Suprapubic skin (tissue), 4 donors: Measurements from ENCODE around the gene BCHE. TPM values are rescaled to one million over a fixed set of nuclear protein-coding genes. Genes with fewer than 3 reads are reported as not detected.

Experiments
- DNase-seq, 2 donors: peaks; one replicate each; pipeline ENCODE4 v3.0.0-alpha.2; 2019; ENCODE audit warnings: low spot score in 2 of 2
- H3K27ac ChIP-seq: fragments of 200-600 bp; sonication (generic); one replicate; pipeline ENCODE4 v1.5.1; 2019
- H3K27me3 ChIP-seq: fragments of 200-600 bp; sonication (generic); one replicate; pipeline ENCODE4 v1.5.1; 2019
- H3K36me3 ChIP-seq: fragments of 200-600 bp; sonication (generic); one replicate; pipeline ENCODE4 v1.5.1; 2019
- H3K4me1 ChIP-seq: fragments of 200-600 bp; sonication (generic); one replicate; pipeline ENCODE4 v1.5.1; 2019
- H3K4me3 ChIP-seq: fragments of 200-600 bp; sonication (generic); one replicate; pipeline ENCODE4 v1.5.1; 2019; ENCODE audit warnings: mild to moderate bottlenecking
- H3K9me3 ChIP-seq: fragments of 200-600 bp; sonication (generic); one replicate; pipeline ENCODE4 v1.5.1; 2019
- CTCF ChIP-seq, 2 donors: fragments of 200-600 bp in 1 of 2; fragments of 450-650 bp in 1 of 2; sonication (generic) in 1 of 2; IDR thresholded peaks; one replicate each; pipeline ENCODE4 v1.5.1; 2016 to 2019; ENCODE audit warnings: antibody characterized with exemption in 2 of 2, mild to moderate bottlenecking in 1 of 2, moderate library complexity in 1 of 2
- EP300 ChIP-seq: sonication (generic); formaldehyde crosslinking; IDR thresholded peaks from one replicate; pipeline ENCODE4 v1.6.1; 2017; ENCODE audit warnings: antibody characterized with exemption
- POLR2A ChIP-seq, 2 donors: fragments of 450-650 bp; IDR thresholded peaks; one replicate each; pipeline ENCODE4 v1.6.1; 2017; ENCODE audit warnings: antibody characterized with exemption in 2 of 2, mild to moderate bottlenecking in 2 of 2, moderate library complexity in 2 of 2
- POLR2AphosphoS5 ChIP-seq, 3 donors: sonication (generic); formaldehyde crosslinking; IDR thresholded peaks; one replicate each; pipeline ENCODE4 v1.6.1; 2017; ENCODE audit warnings: antibody characterized with exemption in 3 of 3
- WGBS: methylation state at CpG from one replicate; pipeline ENCODE4 v1.1.5; 2018; 5-methylcytosine and 5-hydroxymethylcytosine counted together
- total RNA-seq, 4 donors: library from RNA; depleted of rRNA; stranded (reverse); fragments of >200 nt; gene quantifications; one replicate each; pipeline ENCODE4 v1.1.0, GENCODE V29; 2016

The BCHE gene
- total RNA-seq, 4 donors from 2014 or later: 4.6 to 6.4 (median 5.3) TPM

- TF ChIP-seq POLR2AphosphoS5 (IDR thresholded peaks at IDR 0.05) (no peak), POLR2A (IDR thresholded peaks at IDR 0.05) (no peak), CTCF (IDR thresholded peaks at IDR 0.05) (no peak), EP300 (no peak)
- Histone ChIP-seq H3K4me3 (no peak overlapping the region), H3K36me3 (no peaks in the 10 kb centered on the region), H3K4me1 (no peaks in the 10 kb centered on the region), H3K9me3 (no peaks in the 10 kb centered on the region), H3K27ac (no peak overlapping the region), H3K27me3 (no peaks in the 10 kb centered on the region)
- 58% methylated on average over 2 of the region's 2 CpGs for WGBS
- no peak for DNase-seq
Measured at GRCh38 chr3:165725296-165725695, 111.9 kb downstream of the BCHE start.
